ENCODE measurements around the gene SCO2. TPM values are rescaled to one million over a fixed set of nuclear protein-coding genes. Genes with fewer than 3 reads are reported as not detected.
"Not testable (repeated sequence)": the region's sequence is repeated elsewhere in the genome, so short reads cannot be mapped to it uniquely, and the experiment has no call there.

SCO2 gene
- total RNA-seq, 2 donors from 2014 or later, result 2.8 to 9.9 TPM

- Mint-ChIP-seq H3K4me3 (peak within 1 kb of the TSS; percentile 68), H3K27me3 (no peaks in the 10 kb centered on the region), H3K27ac (peak within 1 kb of the TSS; percentile 74), H3K4me1 (peaks cover 25% of the 10 kb centered on the region), H3K9me3 (no peaks in the 10 kb centered on the region), H3K36me3 (ENCODE audit: low read depth) (peaks cover 9% of the 10 kb centered on the region)
- ATAC-seq (replicated peaks), result no peak
Measured at GRCh38 chr22:50545522-50546325, 20.3 kb upstream of the SCO2 start, which contains the start of gene KLHDC7B. KLHDC7B (plus strand) TSS chr22:50545899; CDS start chr22:50546244, 345 bp downstream.

- Mint-ChIP-seq H3K9me3 (no peaks in the 10 kb centered on the region), H3K27ac (peak overlapping the region; percentile 74), H3K27me3 (no peaks in the 10 kb centered on the region), H3K4me1 (peaks cover 30% of the 10 kb centered on the region), H3K36me3 (ENCODE audit: low read depth) (peaks cover 10% of the 10 kb centered on the region), H3K4me3 (peak overlapping the region; percentile 68)
- no peak for ATAC-seq (replicated peaks)
Measured at GRCh38 chr22:50544746-50545253, 19.4 kb upstream of the SCO2 start.

GRCh38 chr22:50544078-50544745, 18.8 kb upstream of the SCO2 start:
- Mint-ChIP-seq H3K4me1 (peaks cover 32% of the 10 kb centered on the region), H3K27ac (peak overlapping the region; percentile 74), H3K4me3 (peak overlapping the region; percentile 68), H3K27me3 (no peaks in the 10 kb centered on the region), H3K36me3 (ENCODE audit: low read depth) (peaks cover 16% of the 10 kb centered on the region), H3K9me3 (no peaks in the 10 kb centered on the region)
- peak; percentile 28 for ATAC-seq (replicated peaks)

- H3K4me1 Mint-ChIP-seq, result peaks cover 42% of the 10 kb centered on the region
- peak overlapping the region; percentile 64 for H3K4me3 Mint-ChIP-seq
Measured at GRCh38 chr22:50542416-50542927, 17.1 kb upstream of the SCO2 start.

GRCh38 chr22:50541667-50542026, 16.2 kb upstream of the SCO2 start:
- Mint-ChIP-seq H3K36me3 (ENCODE audit: low read depth) (peaks cover 18% of the 10 kb centered on the region), H3K27ac (peak overlapping the region; percentile 89), H3K4me1 (peaks cover 42% of the 10 kb centered on the region), H3K4me3 (peak overlapping the region; percentile 64)
- peak; percentile 51 for ATAC-seq (replicated peaks)
- H3K9me3 Mint-ChIP-seq, H3K27me3 Mint-ChIP-seq: not testable (repeated sequence)

More at GRCh38 chr22:50542416-50542927, 17.1 kb upstream of the SCO2 start:
- Mint-ChIP-seq H3K27me3 (no peaks in the 10 kb centered on the region), H3K27ac (peak overlapping the region; percentile 89), H3K9me3 (no peaks in the 10 kb centered on the region), H3K36me3 (ENCODE audit: low read depth) (peaks cover 18% of the 10 kb centered on the region)
- ATAC-seq (replicated peaks), result peak; percentile 44

GRCh38 chr22:50540381-50540780, 15.0 kb upstream of the SCO2 start:
- H3K27ac Mint-ChIP-seq, result peak overlapping the region; percentile 89
- peaks cover 18% of the 10 kb centered on the region for H3K36me3 Mint-ChIP-seq (ENCODE audit: low read depth)
- H3K27me3 Mint-ChIP-seq, result no peaks in the 10 kb centered on the region
- ATAC-seq (replicated peaks), result no peak
- H3K9me3 Mint-ChIP-seq, result no peaks in the 10 kb centered on the region
- H3K4me1 Mint-ChIP-seq, result peaks cover 38% of the 10 kb centered on the region
- peak overlapping the region; percentile 64 for H3K4me3 Mint-ChIP-seq

GRCh38 chr22:50537765-50538164, 12.4 kb upstream of the SCO2 start:
- Mint-ChIP-seq H3K4me3 (peak overlapping the region; percentile 64), H3K4me1 (peaks cover 39% of the 10 kb centered on the region), H3K9me3 (no peaks in the 10 kb centered on the region), H3K27me3 (no peaks in the 10 kb centered on the region), H3K27ac (peak overlapping the region; percentile 89), H3K36me3 (ENCODE audit: low read depth) (peaks cover 25% of the 10 kb centered on the region)
- no peak for ATAC-seq (replicated peaks)

GRCh38 chr22:50536226-50536625, 10.8 kb upstream of the SCO2 start:
- Mint-ChIP-seq H3K4me1 (peaks cover 33% of the 10 kb centered on the region), H3K27me3 (no peaks in the 10 kb centered on the region), H3K36me3 (ENCODE audit: low read depth) (peaks cover 23% of the 10 kb centered on the region), H3K27ac (peak overlapping the region; percentile 52), H3K4me3 (no peak overlapping the region), H3K9me3 (no peaks in the 10 kb centered on the region)
- no peak for ATAC-seq (replicated peaks)

GRCh38 chr22:50535113-50535512, 9.7 kb upstream of the SCO2 start:
- H3K36me3 Mint-ChIP-seq (ENCODE audit: low read depth), result peaks cover 28% of the 10 kb centered on the region
- H3K27me3 Mint-ChIP-seq, result no peaks in the 10 kb centered on the region
- H3K27ac Mint-ChIP-seq, result no peak overlapping the region
- peaks cover 23% of the 10 kb centered on the region for H3K4me1 Mint-ChIP-seq
- ATAC-seq (replicated peaks), result no peak
- no peak overlapping the region for H3K4me3 Mint-ChIP-seq
- H3K9me3 Mint-ChIP-seq, result no peaks in the 10 kb centered on the region

GRCh38 chr22:50533856-50534711, 8.7 kb upstream of the SCO2 start:
- peak overlapping the region; percentile 98 for H3K27ac Mint-ChIP-seq
- H3K4me3 Mint-ChIP-seq, result peak overlapping the region; percentile 90
- not testable (repeated sequence) for H3K9me3 Mint-ChIP-seq; ATAC-seq (replicated peaks); H3K27me3 Mint-ChIP-seq
- peaks cover 23% of the 10 kb centered on the region for H3K36me3 Mint-ChIP-seq (ENCODE audit: low read depth)
- H3K4me1 Mint-ChIP-seq, result peaks cover 20% of the 10 kb centered on the region

GRCh38 chr22:50532824-50533796, 7.7 kb upstream of the SCO2 start:
- Mint-ChIP-seq H3K27me3 (no peaks in the 10 kb centered on the region), H3K4me1 (peaks cover 15% of the 10 kb centered on the region), H3K4me3 (peak overlapping the region; percentile 90), H3K36me3 (ENCODE audit: low read depth) (peaks cover 33% of the 10 kb centered on the region), H3K27ac (peak overlapping the region; percentile 98), H3K9me3 (no peaks in the 10 kb centered on the region)
- no peak for ATAC-seq (replicated peaks)

GRCh38 chr22:50531962-50532674, 6.7 kb upstream of the SCO2 start:
- peak; percentile 12 for ATAC-seq (replicated peaks)
- peaks cover 43% of the 10 kb centered on the region for H3K36me3 Mint-ChIP-seq (ENCODE audit: low read depth)
- H3K4me3 Mint-ChIP-seq, result peak overlapping the region; percentile 90
- no peaks in the 10 kb centered on the region for H3K9me3 Mint-ChIP-seq
- H3K27me3 Mint-ChIP-seq, result no peaks in the 10 kb centered on the region
- H3K27ac Mint-ChIP-seq, result peak overlapping the region; percentile 98
- H3K4me1 Mint-ChIP-seq, result peaks cover 10% of the 10 kb centered on the region

Data from activated T-helper 17 cell treated with anti-CD3 and anti-CD28 coated beads, Interleukin-2, amount 50 U/mL, for 72 hours (primary cell).